OCI-LY7 (cell line): ENCODE data around the gene NEURL3.

Source experiments
- CTCF ChIP-seq: fragments of 200-600 bp; sonication (generic); conservative IDR thresholded peaks from 2 replicates; pipeline ENCODE4 v1.5.1; 2014; ENCODE audit warnings: mild to moderate bottlenecking, antibody characterized with exemption, low read length, moderate library complexity, mixed read lengths
- EZH2phosphoT487 ChIP-seq: fragments of 200-600 bp; sonication (generic); IDR thresholded peaks from 2 replicates; pipeline ENCODE4 v1.6.1; 2018; ENCODE audit warnings: low read depth, borderline replicate concordance, mild to moderate bottlenecking, mixed run types, antibody characterized with exemption, low read length, moderate library complexity, mixed read lengths

- TF ChIP-seq CTCF (no peak), EZH2phosphoT487 (no peak)
These were observed 9.4 kb upstream of the NEURL3 start for GRCh38 chr2:96514521-96514920.
